K562 treated with DMSO at 1 percent for 48 hours (cell line): Measurements from ENCODE around the gene HIGD2B. TPM values are rescaled to one million over a fixed set of nuclear protein-coding genes. Genes with fewer than 3 reads are reported as not detected.

Experiments used
- total RNA-seq: library from RNA; unstranded; fragments of 300-600 nt; gene quantifications from 2 replicates; pipeline ENCODE4 v1.2.3, GENCODE V29; 2022; ENCODE audit warnings: low replicate concordance; ENCODE audit errors: extremely low read depth

Gene HIGD2B, protein sequence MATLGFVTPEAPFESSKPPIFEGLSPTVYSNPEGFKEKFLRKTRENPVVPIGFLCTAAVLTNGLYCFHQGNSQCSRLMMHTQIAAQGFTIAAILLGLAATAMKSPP
- not detected in 2 replicates for total RNA-seq

DNA sequence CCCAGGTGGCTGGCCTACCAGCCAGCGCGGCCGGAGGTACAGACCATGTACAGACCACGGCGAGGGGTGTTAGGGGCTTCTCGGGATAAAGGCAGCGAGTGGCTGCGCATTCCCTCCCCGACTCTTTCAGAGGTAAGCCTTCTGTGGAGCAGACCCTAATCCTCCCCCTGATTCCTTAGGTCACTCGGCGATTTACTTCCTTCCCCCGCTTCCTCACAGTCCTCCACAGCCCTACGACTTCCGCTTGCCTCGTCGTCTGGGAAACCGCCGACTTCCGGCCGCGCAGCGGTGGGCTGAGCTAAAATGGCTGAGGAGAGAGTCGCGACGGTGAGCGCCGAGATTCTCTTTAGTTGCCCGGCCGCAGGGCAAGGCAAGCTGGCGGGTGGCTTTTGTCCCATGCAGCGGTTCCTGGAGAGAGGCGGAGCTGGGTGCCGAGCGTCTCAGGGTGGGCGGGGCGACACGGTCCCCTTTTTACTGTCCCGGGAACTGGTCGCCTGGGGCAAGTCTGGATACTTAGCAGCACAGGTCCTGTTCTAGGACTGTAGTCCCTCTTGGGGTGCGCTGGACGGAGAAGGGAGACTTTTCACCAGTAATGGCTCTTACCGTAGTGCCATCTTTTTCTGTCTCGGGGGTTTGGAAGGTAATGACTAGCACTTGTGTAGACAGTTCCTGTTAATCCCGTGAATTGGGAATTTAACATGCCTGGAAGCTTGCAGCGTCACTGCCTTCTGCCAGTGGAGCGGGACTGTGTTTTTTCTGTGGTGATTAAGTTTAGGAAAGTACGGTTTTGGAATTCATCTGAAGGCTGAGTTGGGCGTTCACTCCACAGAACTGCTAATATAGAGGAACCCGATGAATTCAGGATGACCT lies at the start of gene HIGD2B, which contains the start of gene BBS4:
TSS of gene HIGD2B (minus strand) at position 258 of the 870 bp plus-strand sequence. CDS start 9,808 bp downstream, outside the sequence.
TSS of gene BBS4 (plus strand) at position 283 of the 870 bp plus-strand sequence. CDS start at position 304, 21 bp downstream.

DNA sequence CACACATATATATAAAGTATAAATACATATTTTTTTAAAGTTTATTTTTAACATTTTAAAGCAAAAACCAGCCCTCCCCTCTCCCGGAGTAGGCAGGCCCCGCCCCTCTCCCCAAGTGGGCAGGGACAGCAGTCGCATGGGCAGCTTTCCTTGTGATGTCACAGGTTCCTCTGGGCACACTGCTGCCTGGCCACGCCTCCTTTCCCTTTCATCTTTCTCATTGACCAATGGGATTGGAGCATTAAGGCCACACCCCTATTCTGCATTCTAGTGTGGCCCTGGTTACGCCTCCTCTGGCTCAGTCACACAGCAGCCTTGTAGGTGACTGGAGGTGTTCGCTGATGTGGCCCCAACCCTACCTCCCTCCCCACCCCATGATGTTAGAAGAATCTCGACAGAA lies 31.6 kb downstream of the HIGD2B start, which contains the start of gene GOLGA6B:
TSS of gene GOLGA6B (plus strand) at position 301 of the 400 bp plus-strand sequence. CDS start at position 342, 41 bp downstream.

Other genes with a start within 250 kb of the HIGD2B start
- not detected in 2 replicates for gene ARIH1, start 211.9 kb downstream of the HIGD2B start, total RNA-seq
- gene GOLGA6B, start 31.5 kb downstream of the HIGD2B start, total RNA-seq: not detected in 2 replicates
- gene BBS4, start within 50 bp of the HIGD2B start, total RNA-seq: not detected in 2 replicates
- gene ADPGK, start 97.6 kb upstream of the HIGD2B start, total RNA-seq: not detected in 2 replicates